ENCODE data around the gene RPL9.
"Not testable (repeated sequence)": the region's sequence is repeated elsewhere in the genome, so short reads cannot be mapped to it uniquely, and the experiment has no call there.

RPL9 gene

GRCh38 chr4:39422247-39422646, 36.5 kb downstream of the RPL9 start:
- no peak for DNase-seq

GRCh38 chr4:39415678-39416283, 42.9 kb downstream of the RPL9 start:
- DNase-seq, result no peak

- not testable (repeated sequence) for DNase-seq
These were observed 47.2 kb downstream of the RPL9 start for GRCh38 chr4:39411561-39411960.

- DNase-seq, result no peak
These were observed 48.3 kb downstream of the RPL9 start for GRCh38 chr4:39410415-39410814.

GRCh38 chr4:39407584-39407885, 51.2 kb downstream of the RPL9 start:
- DNase-seq, result no peak

GRCh38 chr4:39406763-39407583, 51.7 kb downstream of the RPL9 start, which contains the start of gene KLB:
Gene KLB, plus strand, starts transcription at chr4:39406930. Its CDS starts 20 bp downstream, at chr4:39406950.
- DNase-seq, result no peak
